IMR-90 (cell line): ENCODE results near the gene LIPI. TPM values are rescaled to one million over a fixed set of nuclear protein-coding genes. Genes with fewer than 3 reads are reported as not detected.

Experiments used
- ATAC-seq: fragments of 200-7000 bp; cut with Tn5 transposase; 2 replicates; pipeline ENCODE4 v1.9.1; 2020; ENCODE audit warnings: low read depth, mild to moderate bottlenecking, moderate library complexity
- BruUV-seq: library from RNA; stranded (reverse); fragments of 400-500 nt; replicated peaks from 2 replicates; lab custom pipeline; 2021; lab: Mats Ljungman, UMichigan
- CTCF ChIA-PET: fragments of 300-600 bp; formaldehyde crosslinking; extraction: SDS; loops from one replicate; lab custom pipeline; 2021; ENCODE audit warnings: antibody characterized with exemption; lab: Yijun Ruan, JAX
- POLR2A ChIA-PET: fragments of 300-600 bp; sonication (Branson Sonifier 250); formaldehyde crosslinking; loops from one replicate; lab custom pipeline; 2022; ENCODE audit warnings: antibody characterized with exemption; ENCODE audit not compliant: unreplicated experiment; lab: Charles Lee
- DNase-seq: peaks from one replicate; pipeline ENCODE4 v3.0.0; 2013
- H2AFZ ChIP-seq: replicated peaks from 2 replicates; pipeline ENCODE3; 2013; ENCODE audit warnings: low read length, mild to moderate bottlenecking; ENCODE audit not compliant: poor library complexity
- H2AK5ac ChIP-seq: 2 replicates; pipeline ENCODE4 v1.6.1; 2013; ENCODE audit warnings: low read depth, low read length, inconsistent platforms
- H2AK9ac ChIP-seq: replicated peaks from 2 replicates; pipeline ENCODE3; 2013; ENCODE audit warnings: mild to moderate bottlenecking, low read depth, low read length, moderate library complexity; ENCODE audit not compliant: poor library complexity
- H2BK120ac ChIP-seq: 2 replicates; pipeline ENCODE4 v1.6.1; 2013; ENCODE audit warnings: low read depth, low read length, inconsistent platforms
- H2BK15ac ChIP-seq: 3 replicates; pipeline ENCODE4 v1.6.1; 2013; ENCODE audit warnings: low read depth, low read length, inconsistent platforms
- H2BK20ac ChIP-seq: 2 replicates; pipeline ENCODE4 v1.6.1; 2013; ENCODE audit warnings: low read depth, mild to moderate bottlenecking, inconsistent platforms, low read length, moderate library complexity
- H2BK5ac ChIP-seq: 2 replicates; pipeline ENCODE4 v1.6.1; 2013; ENCODE audit warnings: mild to moderate bottlenecking, low read depth, low read length, inconsistent platforms; ENCODE audit not compliant: poor library complexity, severe bottlenecking
- H3K14ac ChIP-seq: replicated peaks from 2 replicates; pipeline ENCODE4 v1.6.1; 2013; ENCODE audit warnings: low read depth, low read length, inconsistent platforms
- H3K18ac ChIP-seq: 2 replicates; pipeline ENCODE4 v1.6.1; 2013; ENCODE audit warnings: low read depth, low read length, control low read depth
- H3K23ac ChIP-seq: 2 replicates; pipeline ENCODE4 v1.6.1; 2013; ENCODE audit warnings: low read depth, low read length, inconsistent platforms
- H3K27ac ChIP-seq: 2 replicates; pipeline ENCODE4 v1.5.1; 2013; ENCODE audit warnings: mild to moderate bottlenecking, control low read depth, low read length; ENCODE audit not compliant: insufficient read depth
- H3K27me3 ChIP-seq: 2 replicates; pipeline ENCODE4 v1.6.1; 2013; ENCODE audit warnings: low read length; ENCODE audit not compliant: control insufficient read depth, insufficient read depth
- H3K36me3 ChIP-seq: 2 replicates; pipeline ENCODE4 v1.6.1; 2013; ENCODE audit warnings: low read length, mixed read lengths; ENCODE audit not compliant: control insufficient read depth, insufficient read depth
- H3K4ac ChIP-seq: 2 replicates; pipeline ENCODE4 v1.6.1; 2013; ENCODE audit warnings: low read depth, low read length, inconsistent platforms
- H3K4me1 ChIP-seq: 2 replicates; pipeline ENCODE4 v1.6.1; 2013; ENCODE audit warnings: low read length, mixed read lengths; ENCODE audit not compliant: control insufficient read depth, insufficient read depth
- H3K4me2 ChIP-seq: 2 replicates; pipeline ENCODE4 v1.6.1; 2013; ENCODE audit warnings: low read depth, mild to moderate bottlenecking, control low read depth, low read length, moderate library complexity
- H3K4me3 ChIP-seq: 2 replicates; pipeline ENCODE4 v1.5.1; 2013; ENCODE audit warnings: low read depth, mild to moderate bottlenecking, control low read depth, low read length, moderate library complexity; ENCODE audit not compliant: insufficient read depth
- H3K56ac ChIP-seq: 2 replicates; pipeline ENCODE4 v1.6.1; 2013; ENCODE audit warnings: low read length, inconsistent platforms; ENCODE audit not compliant: insufficient read depth; ENCODE audit errors: extremely low read depth
- H3K79me1 ChIP-seq, 2 experiments: 2 replicates each; pipeline ENCODE4 v1.6.1; 2013; ENCODE audit warnings: low read length in 2 of 2, inconsistent platforms in 1 of 2, low read depth in 1 of 2
- H3K9ac ChIP-seq: 2 replicates; pipeline ENCODE4 v1.6.1; 2013; ENCODE audit warnings: low read depth, low read length, control low read depth
- H3K9me1 ChIP-seq: 2 replicates; pipeline ENCODE4 v1.6.1; 2013; ENCODE audit warnings: low read length, inconsistent platforms; ENCODE audit not compliant: insufficient read depth
- H3K9me3 ChIP-seq: 2 replicates; pipeline ENCODE4 v1.6.1; 2013; ENCODE audit warnings: low read length; ENCODE audit not compliant: control insufficient read depth, insufficient read depth
- H4K20me1 ChIP-seq: 2 replicates; pipeline ENCODE4 v1.6.1; 2013; ENCODE audit warnings: low read length, inconsistent platforms; ENCODE audit not compliant: insufficient read depth
- H4K5ac ChIP-seq: 2 replicates; pipeline ENCODE4 v1.6.1; 2013; ENCODE audit warnings: mild to moderate bottlenecking, low read depth, low read length, control low read depth
- H4K8ac ChIP-seq, 2 experiments: 2 replicates each; pipeline ENCODE4 v1.6.1; 2013; ENCODE audit warnings: low read depth in 2 of 2, low read length in 2 of 2, control low read depth in 1 of 2, inconsistent platforms in 1 of 2
- H4K91ac ChIP-seq: 2 replicates; pipeline ENCODE4 v1.6.1; 2013; ENCODE audit warnings: low read depth, low read length, inconsistent platforms; ENCODE audit not compliant: insufficient read depth
- MAZ ChIP-seq: IDR thresholded peaks from 2 replicates; pipeline ENCODE4 v1.6.1; 2012; ENCODE audit warnings: low read depth, mild to moderate bottlenecking, low read length, improper control_type of control experiment, moderate library complexity, borderline replicate concordance
- NFE2L2 ChIP-seq: fragments of 150-350 bp; IDR thresholded peaks from 2 replicates; pipeline ENCODE4 v1.6.1; 2016; ENCODE audit warnings: low read depth, mild to moderate bottlenecking, low read length
- RAD21 ChIP-seq: IDR thresholded peaks from 2 replicates; pipeline ENCODE4 v1.6.1; 2012; ENCODE audit warnings: low read length, improper control_type of control experiment
- SMC3 ChIP-seq: fragments of 150-350 bp; IDR thresholded peaks from 2 replicates; pipeline ENCODE4 v1.6.1; 2016; ENCODE audit warnings: low read depth, mild to moderate bottlenecking, antibody characterized with exemption, low read length, moderate library complexity
- WGBS, 2 experiments: methylation state at CpG; one replicate each; pipeline versions ENCODE4 v1.1.5 to v1.1.7; 2013; ENCODE audit warnings: missing lambda C conversion rate in 2 of 2; ENCODE audit not compliant: insufficient read length in 1 of 2; ENCODE audit errors: extremely low coverage in 2 of 2; 5-methylcytosine and 5-hydroxymethylcytosine counted together
- dilution Hi-C: fragments of 300-500 bp; cut with HindIII; formaldehyde crosslinking; loops from one replicate; pipeline ENCODE4 v1.14.3; 2018; ENCODE audit warnings: low sequenced_read_pairs; ENCODE audit not compliant: unreplicated experiment
- in situ Hi-C: fragments of 300-500 bp; cut with MboI; formaldehyde crosslinking; loops from 3 replicates; pipeline ENCODE4 v1.14.3; 2019; ENCODE audit warnings: low sequenced_read_pairs, inconsistent platforms, mixed read lengths
- intact Hi-C: fragments of 100-400 bp; cut with micrococcal nuclease; formaldehyde crosslinking; loops from 2 replicates; pipeline ENCODE4 v1.10.0; 2022
- polyA plus RNA-seq, 3 experiments: library from polyadenylated mRNA; depleted of rRNA; stranded (reverse); fragments of >200 nt; gene quantifications; 2 replicates each; pipeline ENCODE4 v1.2.3, GENCODE V29; 2012; ENCODE audit warnings: low replicate concordance in 1 of 3
- total RNA-seq: library from RNA; depleted of rRNA; stranded (reverse); fragments of >200 nt; gene quantifications from 2 replicates; pipeline ENCODE4 v1.2.3, GENCODE V29; 2012

Gene LIPI
- total and polyA plus RNA-seq, 2 of the 4 experiments (the other 2 are of a cell fraction): not detected

DNA sequence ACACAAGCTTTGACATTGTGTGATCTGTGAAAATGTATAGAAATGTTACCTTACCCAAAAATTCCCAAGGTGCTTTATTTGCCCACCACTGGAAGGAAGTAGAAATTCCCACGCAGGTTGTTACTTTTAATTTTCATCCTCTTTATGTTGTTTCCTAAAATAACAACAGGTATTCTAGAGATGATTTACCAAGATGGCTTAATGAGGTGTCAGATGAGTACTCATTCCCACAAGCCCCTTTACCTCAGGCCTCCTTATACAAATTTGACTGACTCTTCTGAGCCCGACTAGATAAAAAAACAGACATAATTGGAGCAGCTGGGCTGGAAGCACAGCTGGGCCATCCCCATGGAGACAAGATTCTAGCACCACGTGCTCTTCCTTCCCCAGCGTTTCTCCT lies 114.6 kb downstream of the LIPI start:
- no CpG with 5 or more reads among the region's 4 CpGs for WGBS, 2 experiments
- in situ Hi-C loops: no loop called here

More for the DNA sequence above, 114.6 kb downstream of the LIPI start:
- Histone ChIP-seq H3K9ac (no peak overlapping the region), H3K14ac (no peak overlapping the region), H3K4ac (no peak overlapping the region), H2AFZ (no peak overlapping the region), H2AK9ac (no peak overlapping the region), H3K9me3 (no peaks in the 10 kb centered on the region), H3K27me3 (no peaks in the 10 kb centered on the region), H3K36me3 (no peaks in the 10 kb centered on the region), H3K4me1 (no peaks in the 10 kb centered on the region), H3K56ac (no peak overlapping the region), H3K4me2 (no peak overlapping the region), H2BK120ac (no peak overlapping the region), H4K20me1 (no peaks in the 10 kb centered on the region), H3K79me1 (no peaks in the 10 kb centered on the region), H2BK20ac (no peak overlapping the region), H3K9me1 (no peaks in the 10 kb centered on the region), H3K27ac (no peak overlapping the region), H2BK15ac (no peak overlapping the region), H2AK5ac (no peak overlapping the region), H4K91ac (no peak overlapping the region), H4K8ac (no peak overlapping the region), H3K4me3 (no peak overlapping the region), H2BK5ac (no peak overlapping the region), H4K5ac (no peak overlapping the region), H3K18ac (no peak overlapping the region), H3K23ac (no peak overlapping the region)
- dilution Hi-C loops: no loop called here
- intact Hi-C loops: no loop called here
- ATAC-seq: no peak
- DNase-seq: no peak
- no peak for TF ChIP-seq NFE2L2
- no peak for TF ChIP-seq MAZ
- TF ChIP-seq RAD21: no peak
- TF ChIP-seq SMC3: no peak
- ChIA-PET POLR2A (no interaction called here), CTCF (no interaction called here)
- BruUV-seq: no TSS peak
